ENCODE measurements around the gene PSAPL1.

PSAPL1 gene, protein sequence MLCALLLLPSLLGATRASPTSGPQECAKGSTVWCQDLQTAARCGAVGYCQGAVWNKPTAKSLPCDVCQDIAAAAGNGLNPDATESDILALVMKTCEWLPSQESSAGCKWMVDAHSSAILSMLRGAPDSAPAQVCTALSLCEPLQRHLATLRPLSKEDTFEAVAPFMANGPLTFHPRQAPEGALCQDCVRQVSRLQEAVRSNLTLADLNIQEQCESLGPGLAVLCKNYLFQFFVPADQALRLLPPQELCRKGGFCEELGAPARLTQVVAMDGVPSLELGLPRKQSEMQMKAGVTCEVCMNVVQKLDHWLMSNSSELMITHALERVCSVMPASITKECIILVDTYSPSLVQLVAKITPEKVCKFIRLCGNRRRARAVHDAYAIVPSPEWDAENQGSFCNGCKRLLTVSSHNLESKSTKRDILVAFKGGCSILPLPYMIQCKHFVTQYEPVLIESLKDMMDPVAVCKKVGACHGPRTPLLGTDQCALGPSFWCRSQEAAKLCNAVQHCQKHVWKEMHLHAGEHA

DNA sequence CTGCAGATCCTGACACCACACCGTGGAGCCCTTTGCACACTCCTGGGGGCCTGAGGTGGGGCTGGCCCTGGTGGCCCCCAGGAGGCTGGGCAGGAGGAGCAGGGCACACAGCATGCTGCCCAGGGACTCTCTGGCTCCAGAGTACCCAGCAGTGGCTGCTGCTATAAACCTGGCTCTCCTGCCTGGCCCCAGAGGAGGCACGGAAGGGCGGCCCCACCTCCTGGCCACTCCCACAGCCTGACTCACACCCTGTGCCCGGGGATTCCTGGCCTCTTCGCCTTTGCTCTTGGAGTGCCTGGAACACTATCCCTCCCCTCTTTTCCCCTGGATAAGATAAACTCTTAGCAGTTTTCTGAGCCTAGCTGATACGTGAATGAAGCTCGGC, at the start of gene PSAPL1:
PSAPL1 (minus strand) TSS at position 165 of the 385 bp plus-strand sequence; CDS start at position 114, 51 bp downstream.
- DNase-seq (ENCODE audit: low spot score) (peak; percentile 20), FAIRE-seq (no peak)

DNA sequence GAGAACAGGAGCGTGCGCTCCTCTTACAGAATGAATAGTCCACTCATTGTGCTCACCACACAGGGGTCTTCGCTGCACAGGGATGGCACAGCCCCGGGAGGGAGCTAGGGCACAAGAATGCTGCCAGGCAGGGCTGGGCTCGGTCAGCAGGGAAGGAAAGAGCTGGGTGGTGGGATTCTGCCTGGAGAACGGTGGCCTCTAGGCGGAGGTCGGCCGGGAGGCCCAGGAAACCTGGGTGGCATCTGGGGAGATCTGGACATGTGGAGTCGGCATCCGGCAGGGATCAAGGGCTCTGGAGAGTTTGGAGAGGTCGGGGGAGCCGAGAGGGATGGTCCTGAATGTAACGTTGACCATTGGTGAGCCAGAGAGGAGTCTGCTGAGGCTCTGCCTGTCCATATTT, 46.5 kb upstream of the PSAPL1 start:
- FAIRE-seq (no peak), DNase-seq (ENCODE audit: low spot score) (no peak)

DNA sequence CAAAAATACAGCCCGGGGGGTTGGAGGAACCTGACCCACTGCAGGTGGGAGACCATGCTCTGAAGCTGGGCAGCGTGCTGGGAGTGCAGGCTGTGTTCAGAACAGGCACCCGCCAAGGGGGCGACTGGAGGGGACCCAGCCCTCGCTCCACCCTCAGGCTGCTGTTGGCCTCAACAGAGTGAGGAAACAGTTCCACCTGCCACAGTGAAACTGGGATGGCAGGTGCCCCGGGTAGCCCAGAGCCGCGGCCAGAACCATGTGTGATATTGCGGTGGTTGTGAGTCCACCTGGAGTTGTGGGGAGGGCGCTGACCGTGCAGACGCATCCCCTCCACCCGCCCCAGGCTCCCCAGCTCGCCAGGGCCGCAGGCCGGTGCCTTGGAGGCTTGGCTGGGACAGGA, 45.7 kb upstream of the PSAPL1 start:
- no peak for FAIRE-seq
- no peak for DNase-seq (ENCODE audit: low spot score)

DNA sequence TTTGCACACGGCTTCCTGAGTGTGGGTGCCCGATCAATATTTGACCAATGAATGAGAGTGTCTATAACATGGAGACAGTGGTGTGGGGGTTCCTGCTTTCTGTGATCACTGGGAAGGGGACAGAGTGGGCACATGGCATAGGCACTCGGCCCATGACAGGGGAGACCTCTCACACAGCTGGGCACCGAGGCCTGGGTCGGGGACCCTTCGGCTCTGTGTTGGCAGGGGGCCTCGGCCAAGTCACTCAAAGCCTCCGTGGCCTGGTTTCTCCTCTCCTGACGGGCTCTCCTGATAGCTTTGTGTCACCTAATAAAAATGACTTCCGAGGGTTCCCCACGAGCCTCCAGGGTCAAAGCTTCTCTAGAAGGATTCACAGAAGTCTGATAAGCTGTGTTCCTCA, 43.9 kb upstream of the PSAPL1 start:
- no peak for FAIRE-seq
- no peak for DNase-seq (ENCODE audit: low spot score)

DNA sequence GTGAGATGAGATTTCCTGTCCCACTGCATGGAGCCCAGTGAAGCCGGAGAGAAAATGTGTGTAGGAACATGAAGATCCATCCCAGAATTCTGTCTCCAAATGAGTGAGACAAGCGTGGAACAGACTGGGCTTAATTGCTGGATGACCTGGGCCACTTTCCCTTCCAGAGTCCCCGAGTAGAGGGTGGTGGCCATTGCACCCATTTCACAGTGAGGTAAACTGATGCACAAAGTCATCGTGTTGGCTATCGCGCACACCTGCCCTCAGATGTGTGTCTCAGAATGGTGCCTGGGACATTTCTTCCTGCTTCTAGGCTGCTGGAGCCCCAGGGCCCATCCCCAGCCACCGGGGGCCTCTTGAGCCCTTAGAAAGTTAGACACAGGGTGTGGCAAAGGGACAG, 43.0 kb upstream of the PSAPL1 start:
- DNase-seq (ENCODE audit: low spot score), result no peak
- FAIRE-seq, result no peak

DNA sequence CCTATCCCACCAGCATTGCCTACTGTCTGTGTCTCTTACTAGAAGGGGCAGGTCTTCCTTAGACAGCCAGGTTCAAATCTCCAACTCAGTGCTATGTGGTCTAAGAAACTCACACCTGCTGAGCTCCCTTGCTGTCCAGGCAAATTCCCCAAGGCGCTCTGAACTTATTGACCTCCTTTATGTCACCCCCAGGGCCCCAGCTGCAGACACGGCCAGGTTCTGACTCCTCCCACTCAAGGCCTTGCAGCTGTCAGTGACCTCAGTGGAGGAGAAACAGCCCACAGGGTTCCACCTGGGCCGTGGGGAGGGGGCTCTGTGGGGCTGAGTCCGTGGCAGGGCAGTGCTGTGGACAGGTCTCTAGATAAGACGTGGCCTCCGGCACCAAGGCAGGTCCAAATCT, 42.1 kb upstream of the PSAPL1 start:
- FAIRE-seq (no peak), DNase-seq (ENCODE audit: low spot score) (no peak)

DNA sequence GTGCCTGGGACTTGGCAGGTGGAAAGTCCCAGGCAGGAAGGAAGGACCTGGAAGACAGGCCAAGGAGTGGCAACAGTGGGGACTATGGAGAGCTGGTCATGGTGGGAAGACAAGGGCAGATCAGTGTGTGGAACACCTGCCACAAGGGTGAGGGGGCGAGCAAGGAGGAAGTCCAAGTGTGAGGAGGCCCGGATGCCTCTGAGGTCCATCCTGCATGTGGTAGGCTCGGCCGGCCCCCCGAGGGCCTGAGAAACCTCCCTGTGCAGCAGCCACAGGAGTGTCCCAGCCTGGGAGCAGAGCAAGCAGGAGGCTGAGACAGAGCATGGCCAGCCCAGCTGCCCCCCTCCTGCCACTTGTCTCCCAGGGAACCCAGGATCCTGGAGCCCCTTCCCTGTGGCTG, 40.5 kb upstream of the PSAPL1 start:
- FAIRE-seq, result no peak
- DNase-seq (ENCODE audit: low spot score), result no peak

DNA sequence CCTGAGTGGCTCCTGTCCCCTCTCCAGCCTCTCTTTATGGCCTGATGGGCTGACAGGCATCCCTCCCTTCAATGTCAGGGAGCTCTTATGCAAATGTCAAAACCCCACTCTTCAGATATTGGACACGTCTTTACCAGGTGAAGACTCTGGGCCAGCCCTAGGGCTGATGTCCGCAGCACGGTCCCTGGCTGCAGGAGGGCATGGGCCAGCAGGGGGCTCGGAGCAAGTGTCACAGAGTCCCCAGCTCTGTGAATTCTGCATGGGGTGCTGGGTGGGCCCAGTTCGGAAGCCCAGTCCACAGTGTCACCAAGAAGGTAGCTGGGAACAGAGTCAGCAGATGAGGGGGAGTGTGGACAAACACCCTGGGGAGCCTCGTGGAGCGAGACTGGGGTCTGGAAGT, 39.6 kb upstream of the PSAPL1 start:
- no peak for DNase-seq (ENCODE audit: low spot score)
- FAIRE-seq, result no peak

DNA sequence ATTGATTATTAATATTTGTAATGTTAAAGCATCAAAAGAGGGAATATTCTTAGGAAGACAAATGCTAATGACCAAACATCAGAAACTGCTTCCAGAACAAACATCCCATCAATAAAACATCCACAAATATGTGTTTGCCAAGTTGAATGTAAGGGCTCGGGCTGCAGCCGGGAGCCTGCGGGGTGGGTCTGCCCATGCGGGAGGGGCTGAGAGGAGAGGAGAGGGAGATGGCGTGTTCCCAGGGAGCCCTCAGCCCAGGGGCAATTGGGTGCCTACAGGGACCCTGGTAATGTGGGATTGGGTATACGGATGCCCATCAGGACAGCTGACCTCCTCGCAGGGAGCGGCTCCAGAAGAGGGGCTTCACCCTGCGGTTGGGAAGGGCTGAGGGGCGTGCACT, 38.4 kb upstream of the PSAPL1 start:
- no peak for FAIRE-seq

DNA sequence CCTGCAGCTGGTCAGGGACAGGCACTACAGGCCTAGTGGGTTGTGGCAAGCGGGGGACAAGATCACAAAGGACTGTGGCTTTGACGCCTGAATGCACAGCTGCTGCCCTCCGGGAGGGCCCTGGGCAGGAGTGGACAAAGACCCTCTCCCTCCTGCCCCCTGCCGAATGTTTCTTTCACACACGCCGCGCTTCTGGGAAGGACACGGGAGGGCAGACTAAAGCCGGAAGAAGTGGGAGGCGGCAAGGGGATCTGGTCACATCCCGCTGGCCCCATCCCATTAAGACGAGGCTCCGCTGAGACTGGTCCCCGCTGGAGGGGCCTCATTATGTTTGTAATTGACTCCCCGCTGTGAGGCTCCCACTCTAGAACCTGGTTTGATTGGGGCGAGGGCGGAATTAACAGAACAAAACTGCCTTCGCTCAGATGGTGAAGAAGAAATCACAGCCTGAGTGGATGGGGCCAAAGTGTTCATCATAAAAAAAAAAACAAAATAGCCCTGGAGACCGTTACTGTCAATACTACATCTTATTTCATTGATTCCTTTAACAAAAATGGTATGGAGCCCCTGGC, 37.8 kb upstream of the PSAPL1 start:
- FAIRE-seq (no peak), DNase-seq (ENCODE audit: low spot score) (no peak)

More for the DNA sequence above, 38.4 kb upstream of the PSAPL1 start:
- no peak for DNase-seq (ENCODE audit: low spot score)

DNA sequence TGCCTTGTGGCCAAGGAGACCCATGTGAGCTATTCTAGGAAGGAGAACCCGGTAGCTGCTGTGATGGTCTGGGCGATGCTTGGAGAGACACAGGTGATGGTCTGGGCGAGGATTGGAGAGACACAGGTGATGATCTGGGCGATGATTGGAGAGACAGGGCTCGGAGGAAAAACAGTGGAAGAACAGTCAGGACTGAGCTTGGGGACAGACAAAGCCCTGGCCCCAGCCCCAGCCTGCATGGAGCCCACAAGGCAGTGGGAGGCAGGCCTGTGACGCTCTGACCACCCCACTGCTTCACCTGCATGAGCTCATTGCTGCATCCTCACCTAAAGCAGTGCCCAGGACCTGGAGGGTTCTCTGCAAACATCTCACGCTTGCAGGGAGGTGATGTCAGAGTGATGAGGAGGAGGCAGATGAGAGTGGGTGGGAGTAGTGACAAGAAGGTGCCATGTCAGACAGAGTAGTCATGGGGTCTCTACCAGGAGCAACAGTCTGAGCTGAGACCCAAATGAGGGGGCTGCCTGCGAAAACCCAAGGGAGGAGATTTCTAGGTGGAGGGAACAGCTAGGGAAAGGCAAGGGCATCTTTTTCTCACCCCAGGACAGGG, 35.9 kb upstream of the PSAPL1 start:
- DNase-seq (ENCODE audit: low spot score) (no peak), FAIRE-seq (no peak)

DNA sequence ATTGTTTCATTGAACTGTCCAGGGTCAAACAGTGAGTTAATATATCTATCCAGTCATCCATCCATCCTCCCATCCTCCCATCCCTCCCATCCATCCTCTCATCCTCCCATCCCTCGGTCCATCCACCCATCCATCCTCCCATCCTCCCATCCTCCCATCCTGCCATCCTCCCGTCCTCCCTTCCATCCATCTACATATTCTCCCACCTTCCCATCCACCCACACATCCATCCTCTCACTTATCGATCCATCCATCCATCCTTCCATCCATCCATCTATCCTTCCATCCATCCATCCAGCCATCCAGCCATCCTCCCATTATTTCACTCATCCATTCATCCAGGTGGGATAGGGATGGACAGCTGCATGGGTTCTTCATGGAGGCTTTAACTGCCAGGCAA, 35.4 kb upstream of the PSAPL1 start:
- FAIRE-seq (no peak), DNase-seq (ENCODE audit: low spot score) (no peak)

DNA sequence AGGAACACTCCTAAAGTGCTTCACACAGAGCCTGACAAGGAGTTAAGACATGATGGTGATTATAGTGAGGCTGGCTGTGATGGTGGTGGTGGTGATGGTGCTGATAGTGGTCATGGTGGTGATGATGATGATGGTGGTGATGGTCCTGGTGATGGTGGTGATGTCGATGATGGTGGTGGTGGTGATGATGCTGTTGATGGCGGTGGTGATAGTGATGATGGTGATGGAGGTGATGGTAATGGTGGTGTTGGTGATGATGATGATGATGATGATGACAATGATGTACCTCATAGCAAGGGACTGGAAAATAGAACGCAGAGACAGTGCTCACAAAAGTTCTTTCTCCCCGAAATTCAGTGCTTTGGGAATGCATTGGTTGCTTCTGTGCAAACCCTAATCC, 34.3 kb upstream of the PSAPL1 start:
- FAIRE-seq (no peak), DNase-seq (ENCODE audit: low spot score) (no peak)

DNA sequence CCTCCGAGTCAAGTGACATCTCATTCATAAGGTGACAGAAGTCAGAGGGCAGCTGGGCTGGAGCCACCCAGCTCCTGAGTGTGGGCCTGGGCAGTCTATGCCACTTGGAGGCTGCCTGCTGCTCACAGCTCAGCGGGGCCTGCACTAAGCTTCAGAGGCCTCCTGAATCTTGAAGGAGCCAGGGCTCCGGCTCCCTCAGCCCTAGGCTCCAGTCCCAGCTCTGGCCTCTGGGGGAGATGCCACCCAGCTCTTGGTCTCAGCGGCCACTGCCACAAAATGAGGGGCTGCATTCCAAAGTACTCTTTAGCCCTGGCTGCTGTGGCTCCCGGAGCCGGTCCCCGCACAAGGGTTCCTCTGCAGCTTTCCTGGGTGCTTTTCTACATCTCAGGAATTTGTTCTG, 32.7 kb upstream of the PSAPL1 start:
- FAIRE-seq (no peak), DNase-seq (ENCODE audit: low spot score) (no peak)

DNA sequence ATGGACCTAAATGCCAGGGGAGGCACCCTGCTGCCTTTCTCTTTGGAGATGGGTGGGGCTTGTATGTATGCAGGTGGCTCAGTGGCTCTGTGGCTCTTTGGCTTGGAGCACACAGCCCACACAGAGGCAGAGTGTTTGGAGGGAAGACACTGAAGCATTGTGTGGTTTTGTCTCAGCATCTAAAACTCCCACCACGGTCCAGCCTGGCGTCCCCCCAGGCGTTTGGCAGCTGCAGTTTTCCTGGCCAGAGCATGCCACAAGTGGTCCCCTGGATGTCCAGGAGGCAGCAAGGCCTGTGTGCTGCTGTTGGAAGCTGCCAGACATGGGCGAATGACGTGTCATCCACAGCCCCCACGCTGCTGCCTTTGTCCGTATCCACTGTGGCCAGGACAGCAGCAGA, 32.2 kb upstream of the PSAPL1 start:
- FAIRE-seq, result no peak
- no peak for DNase-seq (ENCODE audit: low spot score)

DNA sequence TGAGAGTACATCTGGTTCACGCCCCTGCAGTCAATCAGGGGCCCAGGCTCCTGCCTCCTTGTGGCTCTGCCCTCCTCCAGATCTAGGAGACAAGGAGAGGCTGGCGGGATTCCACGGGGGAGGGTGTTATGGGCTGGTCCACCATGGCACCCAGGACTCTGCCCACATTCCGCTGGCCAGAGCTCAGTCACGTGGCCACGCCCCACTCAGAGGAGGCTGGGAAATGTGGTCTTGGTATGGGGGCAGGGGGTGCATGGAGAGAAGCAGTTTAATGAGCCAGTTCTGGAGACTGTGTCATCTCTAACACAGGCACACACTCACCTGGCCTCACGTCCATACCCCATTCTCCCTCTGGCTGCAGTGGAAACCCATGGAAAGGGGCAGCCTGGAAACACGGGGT, 31.5 kb upstream of the PSAPL1 start:
- FAIRE-seq, result no peak

DNA sequence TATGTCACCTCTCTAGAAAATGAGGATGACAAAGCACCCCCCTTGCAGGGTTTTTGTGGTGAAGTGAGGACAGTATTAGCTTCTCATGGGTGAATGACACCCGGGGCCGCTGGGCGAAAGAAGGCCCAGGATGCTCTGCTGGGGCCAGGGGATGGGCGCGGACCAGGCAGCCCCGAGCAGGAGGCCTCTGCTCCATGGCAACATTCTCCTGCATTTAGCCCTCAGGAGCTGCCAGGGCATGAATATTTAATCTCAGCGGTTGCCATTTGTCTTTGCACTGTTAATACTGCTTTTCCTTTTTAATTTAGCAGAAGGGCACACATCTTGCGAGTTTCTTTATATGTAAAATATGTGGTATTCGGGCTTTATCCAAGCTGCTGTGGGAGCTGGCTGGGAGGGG, 30.3 kb upstream of the PSAPL1 start:
- no peak for DNase-seq (ENCODE audit: low spot score)
- FAIRE-seq, result no peak

More for the DNA sequence above, 31.5 kb upstream of the PSAPL1 start:
- DNase-seq (ENCODE audit: low spot score), result no peak

DNA sequence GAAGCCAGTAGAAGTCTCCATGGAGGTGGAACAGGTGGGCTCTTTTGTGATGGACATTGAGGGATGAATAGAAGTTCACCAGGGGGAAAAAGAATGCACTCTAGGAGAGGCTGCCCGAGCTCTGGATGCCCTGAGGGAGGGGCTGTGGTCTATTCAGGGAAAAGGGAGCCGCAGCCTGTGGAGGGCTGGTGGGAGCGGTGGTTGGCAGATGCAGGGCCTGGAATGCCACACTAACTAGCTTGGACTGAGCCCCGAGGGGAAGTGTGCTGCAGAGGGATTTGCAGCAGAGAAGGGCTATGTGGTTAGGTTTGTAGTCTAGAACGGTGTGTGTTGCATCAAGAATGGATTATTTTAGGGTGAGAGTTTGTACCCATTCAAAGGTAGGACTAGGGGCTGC, 29.5 kb upstream of the PSAPL1 start:
- FAIRE-seq (no peak), DNase-seq (ENCODE audit: low spot score) (no peak)

DNA sequence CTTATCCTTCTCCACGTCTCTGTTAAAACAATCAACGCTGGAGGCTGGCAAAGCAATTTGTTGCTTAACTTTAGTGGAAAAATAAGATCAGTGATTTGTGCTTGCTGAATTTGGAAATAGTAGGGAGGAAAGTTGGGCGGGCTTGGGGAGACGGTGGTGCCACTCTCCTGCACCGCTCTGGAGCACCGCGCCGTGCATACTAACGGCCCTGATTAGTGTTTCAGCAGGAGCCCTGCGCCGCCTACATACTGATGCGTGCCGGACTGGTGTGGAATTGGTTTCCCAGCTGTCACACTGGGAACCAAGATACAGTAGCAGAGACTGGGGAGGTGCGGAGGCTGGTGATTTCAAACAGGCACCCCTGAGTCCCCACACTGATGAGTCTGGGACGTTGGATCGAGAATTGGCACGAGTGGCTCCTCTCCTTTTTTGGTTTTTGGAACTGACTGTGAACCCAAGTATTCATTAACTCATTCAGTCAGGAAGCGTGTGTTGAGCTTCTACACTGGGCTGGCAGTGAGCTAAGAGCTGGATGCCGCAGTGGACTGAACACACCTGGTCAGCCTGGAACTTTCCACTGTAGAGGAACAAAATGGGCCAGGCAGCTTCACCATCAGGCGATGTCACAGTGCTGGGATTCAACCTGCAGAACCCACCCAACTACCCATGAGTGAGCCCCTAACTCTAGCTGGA, 29.0 kb upstream of the PSAPL1 start:
- DNase-seq (ENCODE audit: low spot score) (no peak), FAIRE-seq (no peak)

DNA sequence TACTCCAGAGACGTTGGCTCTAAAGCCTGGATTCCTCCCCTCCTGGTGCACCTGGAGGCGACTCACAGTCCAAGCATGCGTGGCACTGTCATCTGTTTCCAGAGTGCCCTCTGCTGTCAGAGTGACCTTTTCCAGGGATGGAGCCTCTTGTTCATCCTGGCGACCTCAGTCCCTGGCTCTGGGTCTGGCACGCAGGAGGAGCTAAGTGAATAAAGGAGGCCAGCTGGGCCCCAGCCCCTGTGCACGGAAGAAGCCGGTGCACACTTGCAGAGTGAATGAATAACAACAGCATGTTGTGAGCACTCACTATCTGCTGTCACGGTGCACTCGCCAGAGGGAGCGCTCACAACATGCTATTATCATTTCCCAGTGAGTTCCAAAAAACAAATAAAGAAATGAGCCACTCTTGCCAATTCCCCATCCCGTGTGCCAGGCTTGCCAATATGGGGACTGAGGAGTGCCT, 27.8 kb upstream of the PSAPL1 start:
- no peak for FAIRE-seq
- no peak for DNase-seq (ENCODE audit: low spot score)

DNA sequence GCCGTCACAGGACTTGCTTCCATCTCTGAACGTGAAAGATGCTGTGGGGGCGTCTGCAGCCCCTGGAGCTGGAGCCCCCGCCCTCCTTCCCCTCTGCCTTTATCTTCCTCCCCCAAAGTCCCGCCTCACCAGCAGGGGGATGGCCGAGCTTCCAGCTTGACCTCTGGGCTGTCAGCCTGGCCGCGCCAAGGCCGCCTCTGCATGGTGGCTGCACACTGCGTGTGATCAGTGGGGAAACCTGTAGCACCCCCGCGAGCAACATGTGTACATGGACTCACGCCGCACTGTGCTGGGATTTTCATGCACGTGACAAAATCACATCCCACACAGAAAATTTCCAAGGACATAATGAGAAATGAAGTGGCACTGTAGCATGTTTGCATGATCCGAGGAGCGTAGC, 26.5 kb upstream of the PSAPL1 start:
- no peak for FAIRE-seq

DNA sequence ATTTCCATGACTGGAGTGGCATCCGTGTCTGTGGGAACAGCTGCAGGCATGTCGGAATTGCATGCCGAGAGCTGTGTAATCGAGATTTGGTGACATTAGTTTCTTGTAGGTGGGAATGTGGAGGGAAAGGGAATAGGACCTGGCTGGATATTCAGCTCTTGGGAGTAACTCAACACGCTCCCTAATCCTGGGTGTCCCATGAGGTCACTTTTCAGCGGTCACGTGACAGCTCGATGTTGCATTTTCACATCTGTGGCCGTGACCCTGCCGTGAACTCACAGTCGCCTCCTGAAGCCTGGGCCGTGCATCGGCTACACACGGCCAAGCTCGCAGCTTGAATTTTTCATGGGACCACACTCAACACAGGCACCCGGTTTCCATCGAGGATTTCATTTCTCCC, 25.8 kb upstream of the PSAPL1 start:
- FAIRE-seq (no peak), DNase-seq (ENCODE audit: low spot score) (no peak)

More for the DNA sequence above, 26.5 kb upstream of the PSAPL1 start:
- no peak for DNase-seq (ENCODE audit: low spot score)
